ENCODE data around the gene PTPRQ.
"Not testable (repeated sequence)": the region's sequence is repeated elsewhere in the genome, so short reads cannot be mapped to it uniquely, and the experiment has no call there.

The PTPRQ gene

GRCh38 chr12:80477521-80478145 is 33.6 kb downstream of the PTPRQ start:
- not testable (repeated sequence) for DNase-seq

GRCh38 chr12:80484746-80485145 is 40.7 kb downstream of the PTPRQ start:
- DNase-seq = no peak

DNA sequence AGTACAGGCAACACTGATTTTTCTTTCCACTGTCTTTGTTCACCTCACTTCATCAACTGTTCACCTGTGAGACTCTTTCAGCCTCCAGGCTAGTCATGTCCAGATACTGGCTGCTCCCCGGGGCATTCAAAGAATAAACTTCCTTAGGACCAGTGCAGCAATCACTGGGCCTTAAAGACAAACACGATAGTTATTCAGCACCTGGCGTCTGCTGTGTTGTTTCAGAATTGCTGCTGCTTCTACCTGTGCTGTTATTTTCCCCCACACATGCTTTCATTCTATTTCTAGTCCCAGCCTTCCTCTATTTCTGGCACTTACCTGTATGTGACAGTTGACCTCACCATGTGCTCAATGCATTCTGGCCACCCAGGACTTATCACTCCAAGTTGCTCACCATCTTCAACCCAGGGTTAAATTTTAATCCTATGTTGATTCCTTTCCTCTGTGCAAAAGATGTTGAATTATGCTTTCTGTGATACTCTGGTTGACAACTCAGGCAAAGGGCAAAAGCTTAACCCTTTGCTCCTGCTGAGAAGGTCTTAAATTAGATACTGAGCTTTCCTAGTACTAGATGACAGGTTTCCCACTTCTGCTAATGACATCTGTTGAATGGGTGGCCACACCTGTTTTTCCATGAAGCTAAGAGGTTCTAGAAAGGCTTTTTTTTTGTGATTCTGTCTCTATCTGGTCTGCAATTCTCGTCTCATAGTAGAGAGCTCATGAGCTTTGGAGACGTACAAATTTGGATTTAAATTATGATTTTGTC is 41.4 kb downstream of the PTPRQ start:
- DNase-seq = no peak

GRCh38 chr12:80490329-80490728 is 46.3 kb downstream of the PTPRQ start:
- DNase-seq = no peak

DNA sequence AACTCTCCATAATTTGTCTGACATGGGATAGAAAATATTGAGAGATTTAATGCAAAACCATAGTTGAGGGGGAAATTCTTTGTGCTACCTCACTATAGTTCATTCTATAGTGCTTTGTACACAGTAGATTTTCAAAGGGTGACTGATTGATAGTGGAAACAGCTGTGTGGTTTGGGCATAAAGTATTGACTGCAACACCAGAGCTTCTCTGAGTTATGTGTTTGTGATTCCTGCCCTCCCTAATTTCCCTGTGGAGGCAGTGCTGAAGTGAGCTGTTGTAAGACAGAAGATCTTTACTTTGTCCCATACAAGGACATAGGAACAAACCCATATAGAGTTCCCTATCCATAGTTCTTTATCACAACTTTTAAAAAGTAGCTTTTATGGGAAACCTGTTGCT is 47.1 kb downstream of the PTPRQ start:
- no peak for DNase-seq

DNA sequence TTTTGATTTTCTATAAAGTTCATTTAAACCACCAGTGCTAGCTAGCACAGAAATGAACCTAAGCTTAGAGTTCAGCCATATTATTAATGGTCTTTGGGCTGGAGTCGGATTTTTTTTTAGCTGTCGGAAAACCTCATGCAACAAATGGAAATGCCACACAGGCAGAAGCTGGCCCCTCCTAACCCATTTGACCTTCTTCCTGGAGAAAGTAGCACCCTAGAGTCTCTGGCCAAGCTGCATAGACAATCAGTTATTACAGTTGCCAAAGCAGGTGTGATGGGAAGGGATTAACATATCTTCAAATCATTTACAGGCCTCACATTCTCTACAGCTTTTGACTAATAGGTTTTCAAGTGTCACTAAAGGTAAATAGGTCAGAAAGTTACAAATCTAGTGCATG is 49.4 kb downstream of the PTPRQ start:
- DNase-seq = no peak

DNA sequence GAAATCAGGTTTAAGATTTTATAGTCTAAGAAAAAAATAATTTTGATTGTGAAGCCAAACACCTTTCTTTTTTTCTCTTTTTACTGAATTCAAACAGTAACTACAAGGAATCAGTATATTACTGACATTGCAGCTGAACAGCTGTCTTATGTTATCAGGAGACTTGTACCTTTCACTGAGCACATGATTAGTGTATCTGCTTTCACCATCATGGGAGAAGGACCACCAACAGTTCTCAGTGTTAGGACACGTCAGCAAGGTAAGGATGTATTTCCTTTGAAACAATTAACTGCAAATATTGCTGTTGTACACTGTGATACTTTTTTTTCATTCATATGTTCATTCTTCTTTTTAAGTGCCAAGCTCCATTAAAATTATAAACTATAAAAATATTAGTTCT is 50.8 kb downstream of the PTPRQ start:
- DNase-seq = no peak

DNA sequence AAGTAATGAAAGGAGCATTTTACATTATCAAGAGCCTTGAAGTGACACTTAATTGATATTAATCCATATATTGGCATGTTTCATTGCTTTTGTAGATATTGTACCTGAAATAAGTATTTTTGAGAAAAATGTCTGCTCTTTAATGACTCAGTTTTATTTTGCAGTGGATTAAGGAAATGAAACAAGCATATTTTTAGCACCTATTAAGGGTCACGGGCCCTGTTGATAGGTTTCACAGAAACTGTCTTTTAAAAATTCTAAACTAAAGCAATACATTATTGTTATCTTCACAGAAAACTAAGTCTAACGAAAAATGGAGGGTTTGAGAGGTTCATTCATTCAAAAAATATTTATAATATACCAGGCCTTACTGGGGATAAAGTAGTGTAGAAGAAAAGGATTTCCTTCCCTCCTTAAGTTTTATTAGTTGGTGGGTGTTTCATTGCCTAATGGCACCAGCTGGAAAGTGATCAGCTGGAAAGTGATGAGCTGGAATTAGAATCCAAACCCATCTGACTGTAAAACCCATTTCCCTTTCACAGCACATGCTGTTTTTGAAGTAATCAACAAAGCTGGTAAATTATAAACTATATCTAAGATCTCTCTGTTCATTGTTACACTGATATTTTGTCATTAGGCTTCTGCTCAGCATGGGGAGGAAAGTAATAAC is 54.2 kb downstream of the PTPRQ start:
- DNase-seq = no peak

- no peak for DNase-seq
These were observed 60.5 kb downstream of the PTPRQ start for GRCh38 chr12:80504389-80505163.

DNA sequence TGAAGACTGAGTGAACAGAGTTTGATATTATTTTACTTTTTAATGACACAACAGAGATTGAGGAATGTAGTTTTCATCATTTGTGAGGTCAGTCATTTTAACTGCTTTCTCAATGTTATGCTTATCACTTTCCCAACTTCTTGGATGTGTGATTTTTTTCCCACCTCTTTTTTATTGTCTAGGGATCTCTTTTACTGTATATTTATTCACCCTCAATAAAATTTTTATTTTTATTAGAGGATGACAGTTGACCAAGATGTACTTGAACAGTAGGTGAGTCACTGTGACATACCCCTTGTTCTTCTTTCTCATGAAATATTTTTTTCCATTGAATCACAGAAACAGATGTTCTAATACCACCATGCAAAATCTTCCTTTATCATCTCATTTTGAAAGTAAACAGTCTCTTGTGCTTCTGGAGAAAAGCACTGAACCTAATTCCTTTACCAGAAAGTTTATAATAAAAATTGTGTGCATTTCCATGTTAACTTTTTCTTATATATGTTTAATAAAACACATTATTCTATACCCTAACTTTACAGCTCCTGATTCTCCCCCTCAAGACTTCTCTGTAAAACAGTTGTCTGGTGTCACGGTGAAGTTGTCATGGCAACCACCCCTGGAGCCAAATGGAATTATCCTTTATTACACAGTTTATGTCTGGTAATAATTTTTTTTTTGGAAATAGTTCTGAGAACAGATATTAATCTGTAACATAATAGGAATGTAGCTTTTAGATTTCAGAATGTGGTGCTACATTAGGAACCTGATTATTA is 65.9 kb downstream of the PTPRQ start:
- DNase-seq = no peak

DNA sequence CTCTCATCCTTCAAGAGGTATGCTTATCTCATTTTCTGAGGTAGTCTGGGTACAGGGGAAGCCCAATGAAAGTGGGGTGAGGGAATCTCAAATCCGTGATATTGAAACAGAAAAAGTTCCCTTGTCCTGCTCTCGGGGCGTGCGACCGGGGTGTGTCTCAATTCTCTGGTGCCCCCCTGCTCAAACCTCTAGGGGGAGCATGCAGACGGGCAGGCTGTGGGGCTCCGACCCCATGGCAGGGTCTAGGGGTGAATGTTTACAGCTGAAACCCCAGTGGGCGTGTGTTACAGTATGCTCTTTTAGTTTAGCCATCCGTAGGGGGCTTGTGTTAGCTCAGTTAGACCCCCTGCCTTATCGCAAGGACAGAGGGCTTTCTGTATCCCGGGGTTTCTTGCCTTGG is 68.7 kb downstream of the PTPRQ start:
- no peak for DNase-seq

DNA sequence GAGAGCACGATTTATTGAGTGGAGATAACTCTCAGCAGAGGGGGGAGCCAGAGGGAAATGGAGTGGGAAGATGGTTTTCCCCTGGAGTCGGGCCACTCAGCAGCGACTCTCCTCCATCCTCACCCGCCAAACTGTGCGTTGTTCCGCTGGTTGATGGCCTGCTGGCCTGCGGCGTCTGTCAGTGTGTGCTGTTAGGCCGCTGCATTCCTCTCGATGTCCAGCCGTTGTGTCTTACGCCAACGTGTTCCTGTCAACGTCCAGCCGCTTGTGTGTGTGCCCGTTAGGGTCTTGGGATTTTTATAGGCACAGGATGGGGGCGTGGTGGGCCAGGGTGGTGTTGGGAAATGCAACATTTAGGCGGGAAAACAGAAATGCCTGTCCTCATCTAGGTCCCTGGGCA is 69.2 kb downstream of the PTPRQ start:
- no peak for DNase-seq

DNA sequence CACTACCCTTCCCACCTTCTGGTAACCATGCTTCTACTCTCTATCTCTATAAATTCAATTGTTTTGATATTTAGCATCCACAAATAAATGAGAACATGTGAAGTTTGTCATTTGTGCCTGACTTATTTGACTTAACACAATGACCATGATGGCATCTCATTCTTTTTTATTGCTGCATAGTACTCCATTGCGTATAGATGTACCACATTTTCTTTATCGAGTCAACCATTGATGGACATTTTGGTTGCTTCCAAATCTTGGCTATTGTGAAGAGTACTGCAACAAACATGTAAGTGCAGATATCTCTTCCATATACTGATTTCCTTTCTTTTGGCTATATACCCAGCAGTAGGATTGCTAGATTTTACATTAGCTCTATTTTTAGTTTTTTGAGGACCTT is 73.6 kb downstream of the PTPRQ start:
- DNase-seq = no peak

DNA sequence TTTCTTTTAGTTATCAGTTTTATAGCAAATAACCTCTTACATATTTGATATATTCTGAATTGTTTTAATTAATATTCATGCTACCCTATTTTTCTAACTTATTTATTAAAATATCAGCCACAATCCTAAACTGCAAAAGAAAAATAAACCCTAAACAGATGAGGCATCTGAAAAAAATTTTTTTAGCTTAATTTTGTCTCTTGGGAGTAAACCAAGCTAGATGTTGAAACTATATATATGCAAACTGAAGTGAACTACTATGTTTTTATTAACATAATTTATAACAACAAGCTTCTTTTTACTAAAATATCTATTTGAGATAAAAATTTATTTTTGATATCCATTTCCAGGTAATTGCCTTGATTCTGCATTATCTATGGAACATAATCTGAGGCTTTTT is 87.6 kb downstream of the PTPRQ start:
- DNase-seq = no peak

- DNase-seq = no peak
These were observed 95.0 kb downstream of the PTPRQ start for GRCh38 chr12:80539029-80539428.

- no peak for DNase-seq
These were observed 105.3 kb downstream of the PTPRQ start for GRCh38 chr12:80549298-80549697.

GRCh38 chr12:80551897-80552296 is 107.9 kb downstream of the PTPRQ start:
- DNase-seq = no peak

DNA sequence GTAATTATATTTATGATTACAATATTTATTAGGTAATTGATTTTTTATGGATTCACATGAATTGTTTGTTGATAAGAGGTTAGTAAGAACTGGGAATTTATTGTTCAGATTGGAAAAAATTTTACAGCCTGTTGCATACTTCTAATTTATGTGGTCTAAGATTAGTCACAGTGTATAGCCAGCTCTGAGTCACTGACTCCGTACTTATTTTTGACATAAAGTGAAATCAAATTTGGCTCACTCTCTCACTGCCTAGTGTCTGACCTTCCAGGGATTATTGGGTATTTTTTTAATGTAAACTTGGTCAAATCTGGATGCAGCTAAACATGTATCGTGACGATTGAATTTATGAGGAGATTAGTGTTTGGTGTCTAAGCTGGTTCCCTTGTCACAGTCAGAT is 109.3 kb downstream of the PTPRQ start:
- DNase-seq = no peak

DNA sequence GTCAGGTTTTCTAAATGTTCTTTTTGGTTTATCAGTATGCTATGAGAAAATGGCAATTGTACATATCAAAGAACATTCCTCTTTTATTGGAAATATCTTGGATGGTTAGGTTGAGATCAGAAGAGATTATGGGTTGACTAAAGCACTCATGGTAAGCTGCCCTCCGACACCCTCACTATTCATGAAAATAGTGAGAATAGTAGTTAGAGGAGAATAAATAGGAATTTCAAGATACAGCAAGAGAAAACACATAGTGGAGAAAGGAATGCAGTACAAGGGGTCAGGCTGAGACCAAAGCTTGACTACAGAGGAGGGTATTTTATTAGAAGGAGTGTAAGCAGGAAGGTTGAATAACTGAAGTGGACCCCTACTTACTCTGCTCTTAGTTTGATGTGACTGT is 112.5 kb downstream of the PTPRQ start:
- DNase-seq = no peak

DNA sequence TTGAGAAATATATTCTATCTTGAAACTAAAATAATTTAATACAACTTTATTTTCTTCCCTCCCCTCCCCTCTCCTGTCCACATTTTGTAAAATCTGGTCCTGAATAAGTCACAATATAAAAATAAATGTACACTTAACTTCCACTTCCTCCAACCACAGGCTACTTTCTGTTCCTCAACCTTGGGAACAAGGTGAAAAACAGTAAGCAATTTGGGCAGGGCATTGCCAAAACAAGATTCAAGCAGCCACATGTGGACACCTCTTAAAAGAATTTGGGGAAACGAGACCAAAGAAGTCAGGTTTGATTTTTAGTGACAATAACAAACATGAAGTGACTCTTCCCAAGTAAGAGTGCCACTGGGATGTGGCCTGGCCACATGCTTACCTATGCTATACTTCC is 115.7 kb downstream of the PTPRQ start:
- DNase-seq = no peak

GRCh38 chr12:80565271-80565670 is 121.2 kb downstream of the PTPRQ start:
- DNase-seq = no peak

DNA sequence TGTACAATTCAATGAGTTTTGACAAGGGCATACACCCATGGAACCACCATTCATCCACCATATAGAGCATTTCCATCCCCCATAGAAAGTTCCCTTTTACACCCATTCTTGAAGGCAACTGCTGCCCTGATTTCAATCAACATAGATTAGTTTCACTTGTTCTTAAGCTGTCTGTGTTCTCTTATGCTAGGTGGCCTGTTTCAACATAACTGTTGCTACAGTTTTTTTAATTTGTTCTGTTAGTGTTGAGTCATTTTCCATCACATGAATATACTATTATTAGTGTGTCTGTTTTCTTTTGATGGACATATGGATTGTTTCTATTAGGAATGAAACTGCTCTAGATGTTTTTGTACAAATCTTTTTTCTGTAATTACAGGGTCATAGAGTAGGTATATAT is 123.4 kb downstream of the PTPRQ start:
- DNase-seq = no peak

Measured in activated CD4-positive, alpha-beta T cell treated with anti-CD3 and anti-CD28 coated beads for 1 hour (primary cell).